Chondrocyte (in vitro differentiated cells): ENCODE measurements around the gene NAALADL2. TPM values are rescaled to one million over a fixed set of nuclear protein-coding genes. Genes with fewer than 3 reads are reported as not detected.

ENCODE experiments used
- DNase-seq: peaks from one replicate; pipeline ENCODE4 v3.0.0; 2021; ENCODE audit warnings: mixed read lengths, low spot score
- H3K27ac Mint-ChIP-seq: one replicate; pipeline ENCODE4 v1.8.0; 2021; ENCODE audit warnings: mild to moderate bottlenecking, moderate library complexity, mixed read lengths; ENCODE audit not compliant: unreplicated experiment
- H3K27me3 Mint-ChIP-seq: 2 replicates; pipeline ENCODE4 v1.8.0; 2021; ENCODE audit warnings: low read depth, mixed read lengths
- H3K36me3 Mint-ChIP-seq: 2 replicates; pipeline ENCODE4 v1.8.0; 2021; ENCODE audit warnings: low read depth, mixed read lengths
- H3K4me1 Mint-ChIP-seq: 2 replicates; pipeline ENCODE4 v1.8.0; 2021; ENCODE audit warnings: low read depth, mild to moderate bottlenecking, mixed read lengths
- H3K4me3 Mint-ChIP-seq: one replicate; pipeline ENCODE4 v1.8.0; 2021; ENCODE audit warnings: mild to moderate bottlenecking, moderate library complexity, mixed read lengths; ENCODE audit not compliant: unreplicated experiment
- H3K9me3 Mint-ChIP-seq: 2 replicates; pipeline ENCODE4 v1.8.0; 2021; ENCODE audit warnings: low read depth, mixed read lengths
- total RNA-seq: library from RNA; stranded (reverse); gene quantifications from 3 replicates; pipeline ENCODE4 v1.2.1, GENCODE V29; 2021
- TF ChIP-seq, protein P1 (sequence below): fragments of 200-600 bp; sonication (generic); IDR thresholded peaks from 2 replicates; pipeline ENCODE4 v1.5.0; 2021; ENCODE audit warnings: antibody characterized with exemption, mild to moderate bottlenecking, moderate library complexity

Gene NAALADL2
- total RNA-seq, 1 donor from 2014 or later, result 8.0 TPM

DNA sequence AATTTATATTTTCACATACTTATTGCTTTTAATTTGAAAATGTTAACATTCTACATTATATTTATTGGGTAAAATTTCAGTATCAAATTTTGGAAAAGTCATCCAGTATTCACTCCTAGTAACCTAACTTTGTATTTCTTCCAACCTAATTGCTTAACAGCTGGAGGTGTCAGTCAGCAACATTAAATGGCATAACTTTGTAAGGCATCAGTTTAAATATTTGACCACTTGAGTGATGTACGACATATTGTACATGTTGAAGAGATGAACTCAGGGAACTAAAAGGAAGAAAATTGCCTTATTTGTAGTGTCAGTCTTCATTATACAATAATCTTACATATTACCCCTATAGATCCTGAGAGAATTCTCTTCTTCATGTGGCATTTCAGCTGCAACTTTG, 326.8 kb downstream of the NAALADL2 start:
- DNase-seq, result no peak
- TF ChIP-seq, protein P1, sequence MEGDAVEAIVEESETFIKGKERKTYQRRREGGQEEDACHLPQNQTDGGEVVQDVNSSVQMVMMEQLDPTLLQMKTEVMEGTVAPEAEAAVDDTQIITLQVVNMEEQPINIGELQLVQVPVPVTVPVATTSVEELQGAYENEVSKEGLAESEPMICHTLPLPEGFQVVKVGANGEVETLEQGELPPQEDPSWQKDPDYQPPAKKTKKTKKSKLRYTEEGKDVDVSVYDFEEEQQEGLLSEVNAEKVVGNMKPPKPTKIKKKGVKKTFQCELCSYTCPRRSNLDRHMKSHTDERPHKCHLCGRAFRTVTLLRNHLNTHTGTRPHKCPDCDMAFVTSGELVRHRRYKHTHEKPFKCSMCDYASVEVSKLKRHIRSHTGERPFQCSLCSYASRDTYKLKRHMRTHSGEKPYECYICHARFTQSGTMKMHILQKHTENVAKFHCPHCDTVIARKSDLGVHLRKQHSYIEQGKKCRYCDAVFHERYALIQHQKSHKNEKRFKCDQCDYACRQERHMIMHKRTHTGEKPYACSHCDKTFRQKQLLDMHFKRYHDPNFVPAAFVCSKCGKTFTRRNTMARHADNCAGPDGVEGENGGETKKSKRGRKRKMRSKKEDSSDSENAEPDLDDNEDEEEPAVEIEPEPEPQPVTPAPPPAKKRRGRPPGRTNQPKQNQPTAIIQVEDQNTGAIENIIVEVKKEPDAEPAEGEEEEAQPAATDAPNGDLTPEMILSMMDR, result no peak
- Mint-ChIP-seq H3K9me3 (no peaks in the 10 kb centered on the region), H3K4me3 (no peak overlapping the region), H3K36me3 (peaks cover 1% of the 10 kb centered on the region), H3K27me3 (no peaks in the 10 kb centered on the region), H3K4me1 (no peaks in the 10 kb centered on the region), H3K27ac (no peak overlapping the region)

DNA sequence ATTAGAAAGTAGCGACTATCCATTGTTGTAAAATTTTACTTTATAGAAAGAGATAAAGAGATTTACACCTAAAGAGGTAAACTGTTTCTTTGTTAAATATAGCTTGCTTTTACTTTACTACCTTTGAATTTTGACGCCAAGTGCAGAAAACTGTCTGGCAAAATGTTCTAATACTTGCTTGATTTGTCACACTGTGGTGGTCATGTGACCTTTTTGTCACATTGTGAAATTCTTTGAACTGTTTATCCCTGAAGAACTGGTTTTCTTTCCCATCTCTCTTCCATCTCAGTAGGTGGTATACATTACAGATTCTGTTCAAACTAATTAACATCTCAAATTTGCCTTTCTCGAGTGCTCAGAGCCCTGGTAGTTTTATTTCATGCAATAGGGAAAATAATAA, 327.4 kb downstream of the NAALADL2 start:
- H3K27ac Mint-ChIP-seq, result no peak overlapping the region
- TF ChIP-seq, protein P1, result no peak
- no peaks in the 10 kb centered on the region for H3K9me3 Mint-ChIP-seq
- DNase-seq, result no peak
- no peaks in the 10 kb centered on the region for H3K4me1 Mint-ChIP-seq
- H3K36me3 Mint-ChIP-seq, result peaks cover 1% of the 10 kb centered on the region
- H3K4me3 Mint-ChIP-seq, result no peak overlapping the region
- H3K27me3 Mint-ChIP-seq, result no peaks in the 10 kb centered on the region

DNA sequence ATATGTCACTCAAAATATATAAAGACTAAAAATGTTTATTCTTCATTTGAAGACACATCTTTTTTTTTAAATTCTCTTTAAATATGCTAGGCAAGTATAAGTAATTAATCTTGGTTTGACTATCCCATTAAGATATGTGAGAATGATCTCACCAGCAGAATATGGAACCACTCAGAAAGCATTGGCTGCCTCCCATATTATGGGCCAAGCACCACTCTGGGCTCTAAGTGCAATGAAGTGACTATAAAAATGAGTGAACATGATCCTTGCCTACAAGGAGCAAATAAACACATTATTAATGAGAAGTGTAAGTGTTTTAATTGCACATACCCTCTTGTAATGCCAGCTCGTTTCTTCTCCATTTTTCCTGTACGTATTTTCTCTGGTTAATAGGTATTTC, 328.5 kb downstream of the NAALADL2 start:
- no peaks in the 10 kb centered on the region for H3K27me3 Mint-ChIP-seq
- no peaks in the 10 kb centered on the region for H3K9me3 Mint-ChIP-seq
- no peak overlapping the region for H3K27ac Mint-ChIP-seq
- TF ChIP-seq, protein P1, result no peak
- DNase-seq, result no peak
- H3K4me1 Mint-ChIP-seq, result no peaks in the 10 kb centered on the region
- H3K4me3 Mint-ChIP-seq, result no peak overlapping the region
- H3K36me3 Mint-ChIP-seq, result peaks cover 1% of the 10 kb centered on the region

DNA sequence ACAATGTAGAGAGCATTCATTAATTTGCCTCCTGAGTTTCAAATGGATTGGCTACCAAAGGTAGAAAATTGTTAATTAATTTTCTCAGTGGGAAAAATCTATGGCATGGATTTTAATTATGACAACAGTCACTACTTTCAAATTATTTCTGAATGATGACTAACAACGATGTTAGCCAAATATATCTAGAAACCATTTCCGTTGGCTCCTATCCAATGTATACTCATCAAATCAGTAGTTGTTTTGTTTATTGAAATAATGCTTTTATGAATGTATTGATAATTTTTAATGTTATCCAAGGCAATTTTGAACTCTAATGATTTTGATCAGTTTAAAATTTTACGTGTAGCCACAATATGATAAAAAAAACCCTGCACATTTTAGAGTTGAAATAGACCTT, 333.4 kb downstream of the NAALADL2 start:
- Mint-ChIP-seq H3K27ac (no peak overlapping the region), H3K36me3 (peaks cover 4% of the 10 kb centered on the region), H3K9me3 (peaks cover 12% of the 10 kb centered on the region), H3K4me1 (peaks cover 5% of the 10 kb centered on the region), H3K27me3 (no peaks in the 10 kb centered on the region), H3K4me3 (no peak overlapping the region)
- no peak for DNase-seq
- TF ChIP-seq, protein P1, result no peak

DNA sequence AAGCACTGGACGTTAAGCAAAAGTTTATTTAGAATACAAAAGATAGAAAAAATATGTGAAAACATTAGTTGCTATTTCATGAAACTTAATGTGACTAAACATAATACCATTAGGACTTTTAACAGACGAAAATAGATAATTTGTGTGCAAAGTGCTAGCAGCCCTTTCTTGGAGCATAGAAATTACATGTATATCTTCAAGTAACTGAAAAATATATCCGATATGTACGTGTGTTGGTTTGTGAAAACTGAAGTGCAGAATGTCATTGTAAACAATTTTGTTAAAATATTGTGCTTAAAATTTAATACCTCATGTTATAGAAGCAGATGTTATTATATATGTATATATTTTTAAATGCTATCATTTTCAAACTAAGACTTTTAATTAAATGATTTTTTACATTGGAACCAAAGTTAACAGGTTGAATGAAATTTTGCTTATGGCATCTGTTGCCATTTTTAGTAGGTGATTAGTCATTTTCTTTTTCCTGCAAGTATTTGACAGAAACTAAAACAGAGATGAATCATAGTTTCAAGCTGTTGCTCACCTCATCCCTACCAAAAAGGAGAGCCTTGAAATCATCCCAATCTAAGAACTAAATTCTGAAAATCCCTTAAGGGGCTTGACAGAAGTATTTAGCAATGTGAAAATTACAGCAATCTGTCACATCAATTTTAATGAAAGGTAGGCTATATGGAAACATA, 334.8 kb downstream of the NAALADL2 start:
- TF ChIP-seq, protein P1, result no peak
- Mint-ChIP-seq H3K4me3 (no peak overlapping the region), H3K27ac (no peak overlapping the region), H3K27me3 (no peaks in the 10 kb centered on the region), H3K36me3 (peaks cover 4% of the 10 kb centered on the region), H3K9me3 (peaks cover 12% of the 10 kb centered on the region), H3K4me1 (peaks cover 7% of the 10 kb centered on the region)
- no peak for DNase-seq
